Endodermal cell (in vitro differentiated cells): Measurements from ENCODE around the gene URM1. TPM values are rescaled to one million over a fixed set of nuclear protein-coding genes. Genes with fewer than 3 reads are reported as not detected.
A peak's percentile ranks its signal among the peaks of the same experiment; 100 is the strongest.

Source experiments
- DNase-seq: peaks from one replicate; pipeline ENCODE4 v3.0.0-alpha.2; 2017
- H3K27ac ChIP-seq: 2 replicates; pipeline ENCODE4 v1.5.1; 2013; ENCODE audit warnings: mild to moderate bottlenecking, low read depth, low read length, moderate library complexity
- H3K27me3 ChIP-seq: 2 replicates; pipeline ENCODE4 v1.6.1; 2013; ENCODE audit warnings: mild to moderate bottlenecking, low read length, moderate library complexity; ENCODE audit not compliant: insufficient read depth, control insufficient read depth, poor library complexity, severe bottlenecking
- H3K36me3 ChIP-seq: 2 replicates; pipeline ENCODE4 v1.7.0; 2013; ENCODE audit warnings: mild to moderate bottlenecking, low read length, moderate library complexity; ENCODE audit not compliant: control insufficient read depth, insufficient read depth
- H3K4me1 ChIP-seq: one replicate; pipeline ENCODE4 v1.7.0; 2013; ENCODE audit warnings: low read length; ENCODE audit not compliant: control insufficient read depth, insufficient read depth
- H3K4me3 ChIP-seq: 2 replicates; pipeline ENCODE4 v1.5.1; 2013; ENCODE audit warnings: mild to moderate bottlenecking, low read length, moderate library complexity
- H3K9ac ChIP-seq: 2 replicates; pipeline ENCODE4 v1.6.1; 2013; ENCODE audit warnings: mild to moderate bottlenecking, low read length, moderate library complexity; ENCODE audit not compliant: poor library complexity, severe bottlenecking; ENCODE audit errors: extremely low read depth
- H3K9me3 ChIP-seq: 2 replicates; pipeline ENCODE4 v1.6.1; 2013; ENCODE audit warnings: mild to moderate bottlenecking, low read length, moderate library complexity; ENCODE audit not compliant: control insufficient read depth
- H3K27ac Mint-ChIP-seq: 2 replicates; pipeline ENCODE4 v1.8.0; 2020; ENCODE audit warnings: mixed read lengths
- H3K27me3 Mint-ChIP-seq: 2 replicates; pipeline ENCODE4 v1.8.0; 2021; ENCODE audit warnings: mild to moderate bottlenecking, mixed read lengths; ENCODE audit not compliant: insufficient read depth
- H3K36me3 Mint-ChIP-seq: 2 replicates; pipeline ENCODE4 v1.8.0; 2020; ENCODE audit warnings: low read depth, mixed read lengths
- H3K4me1 Mint-ChIP-seq: 2 replicates; pipeline ENCODE4 v1.8.0; 2020; ENCODE audit warnings: mixed read lengths
- H3K4me3 Mint-ChIP-seq: 2 replicates; pipeline ENCODE4 v1.8.0; 2020; ENCODE audit warnings: mild to moderate bottlenecking, moderate library complexity, mixed read lengths
- H3K9me3 Mint-ChIP-seq: 2 replicates; pipeline ENCODE4 v1.8.0; 2020; ENCODE audit warnings: mild to moderate bottlenecking, mixed read lengths
- WGBS, 2 experiments: methylation state at CpG; one replicate each; pipeline versions ENCODE4 v1.1.5 to v1.1.7; 2013; ENCODE audit warnings: missing lambda C conversion rate in 2 of 2, mixed read lengths in 1 of 2; ENCODE audit not compliant: insufficient coverage in 1 of 2, insufficient read length in 1 of 2; 5-methylcytosine and 5-hydroxymethylcytosine counted together
- total RNA-seq, 2 donors: library from RNA; stranded (reverse); fragmentation: NEBNext Ultra II Directional in 1 of 2; extraction: Animal tissue kit (Norgen Biotek cat#: 25700) in 1 of 2; gene quantifications; 2 replicates in 1 of 2; 3 replicates in 1 of 2; pipeline ENCODE4 v1.2.1, GENCODE V29; 2021
- TF ChIP-seq, protein P1 (sequence below): fragments of 200-600 bp; sonication (generic); conservative IDR thresholded peaks from 2 replicates; pipeline ENCODE4 v1.5.0; 2021; ENCODE audit warnings: antibody characterized with exemption, mild to moderate bottlenecking

Gene URM1
- total RNA-seq, 2 donors from 2014 or later: 51.5 to 60.4 TPM

DNA sequence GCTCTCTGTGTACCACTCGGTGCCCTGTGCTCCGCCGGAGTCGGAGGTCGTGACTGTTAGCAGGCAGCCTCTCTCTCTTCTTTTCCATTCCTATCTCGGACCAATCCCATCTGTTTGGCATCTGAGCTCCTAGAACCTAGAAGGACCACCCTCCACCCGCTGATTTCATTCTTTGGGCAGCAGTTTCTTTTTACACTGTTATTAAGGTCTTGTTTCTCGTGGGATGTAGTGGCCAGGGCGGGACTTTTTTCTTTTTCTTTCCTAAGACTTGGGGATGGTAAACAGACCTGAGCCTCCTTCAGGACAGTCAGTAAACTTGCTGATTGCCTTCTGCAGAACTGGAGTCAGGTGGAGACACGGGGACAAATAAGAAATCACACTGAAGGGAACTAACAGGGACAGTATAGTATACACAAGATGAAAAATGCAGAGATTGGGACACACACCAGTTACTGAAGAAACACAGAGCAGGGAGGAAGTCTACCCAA lies 500 bp downstream of the URM1 start:
- Histone ChIP-seq H3K4me1 (peaks cover 5% of the 10 kb centered on the region), H3K9me3 (no peaks in the 10 kb centered on the region), H3K36me3 (peaks cover 6% of the 10 kb centered on the region), H3K27ac (no peak overlapping the region), H3K27me3 (no peaks in the 10 kb centered on the region), H3K9ac (peak overlapping the region; percentile 66), H3K4me3 (peak overlapping the region; percentile 98)
- DNase-seq: no peak
- Mint-ChIP-seq H3K4me1 (peaks cover 20% of the 10 kb centered on the region), H3K9me3 (no peaks in the 10 kb centered on the region), H3K27me3 (peaks cover 12% of the 10 kb centered on the region), H3K4me3 (peak overlapping the region; percentile 94), H3K27ac (peak overlapping the region; percentile 87), H3K36me3 (peaks cover 7% of the 10 kb centered on the region)
- WGBS, 2 experiments: 0 to 1% methylated on average over 8 to 10 of the region's 10 CpGs
- TF ChIP-seq, protein P1, sequence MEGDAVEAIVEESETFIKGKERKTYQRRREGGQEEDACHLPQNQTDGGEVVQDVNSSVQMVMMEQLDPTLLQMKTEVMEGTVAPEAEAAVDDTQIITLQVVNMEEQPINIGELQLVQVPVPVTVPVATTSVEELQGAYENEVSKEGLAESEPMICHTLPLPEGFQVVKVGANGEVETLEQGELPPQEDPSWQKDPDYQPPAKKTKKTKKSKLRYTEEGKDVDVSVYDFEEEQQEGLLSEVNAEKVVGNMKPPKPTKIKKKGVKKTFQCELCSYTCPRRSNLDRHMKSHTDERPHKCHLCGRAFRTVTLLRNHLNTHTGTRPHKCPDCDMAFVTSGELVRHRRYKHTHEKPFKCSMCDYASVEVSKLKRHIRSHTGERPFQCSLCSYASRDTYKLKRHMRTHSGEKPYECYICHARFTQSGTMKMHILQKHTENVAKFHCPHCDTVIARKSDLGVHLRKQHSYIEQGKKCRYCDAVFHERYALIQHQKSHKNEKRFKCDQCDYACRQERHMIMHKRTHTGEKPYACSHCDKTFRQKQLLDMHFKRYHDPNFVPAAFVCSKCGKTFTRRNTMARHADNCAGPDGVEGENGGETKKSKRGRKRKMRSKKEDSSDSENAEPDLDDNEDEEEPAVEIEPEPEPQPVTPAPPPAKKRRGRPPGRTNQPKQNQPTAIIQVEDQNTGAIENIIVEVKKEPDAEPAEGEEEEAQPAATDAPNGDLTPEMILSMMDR: peak; percentile 9

DNA sequence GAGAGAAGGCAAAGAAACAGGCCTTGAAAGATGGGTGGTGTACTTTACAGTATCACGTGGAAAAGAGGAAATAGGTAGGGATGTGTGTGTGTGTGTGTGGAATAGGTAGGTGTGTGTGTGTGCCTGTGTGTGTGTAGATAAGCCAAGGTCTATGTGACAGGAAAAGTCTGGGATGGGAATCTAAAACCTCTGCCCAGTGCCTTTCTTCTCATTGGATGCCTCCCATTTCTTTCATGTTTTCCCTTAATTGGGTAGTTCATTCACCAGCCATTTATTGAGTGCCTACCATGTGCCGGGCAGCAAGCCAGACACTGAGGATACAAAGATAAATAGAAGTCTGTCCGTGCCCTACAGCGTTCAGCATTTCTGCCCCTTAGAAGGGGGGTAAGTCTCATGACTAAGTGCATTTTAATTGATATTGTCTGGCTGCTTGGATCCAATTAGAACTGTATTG lies 1.0 kb downstream of the URM1 start:
- H3K4me1 Mint-ChIP-seq: peaks cover 20% of the 10 kb centered on the region

DNA sequence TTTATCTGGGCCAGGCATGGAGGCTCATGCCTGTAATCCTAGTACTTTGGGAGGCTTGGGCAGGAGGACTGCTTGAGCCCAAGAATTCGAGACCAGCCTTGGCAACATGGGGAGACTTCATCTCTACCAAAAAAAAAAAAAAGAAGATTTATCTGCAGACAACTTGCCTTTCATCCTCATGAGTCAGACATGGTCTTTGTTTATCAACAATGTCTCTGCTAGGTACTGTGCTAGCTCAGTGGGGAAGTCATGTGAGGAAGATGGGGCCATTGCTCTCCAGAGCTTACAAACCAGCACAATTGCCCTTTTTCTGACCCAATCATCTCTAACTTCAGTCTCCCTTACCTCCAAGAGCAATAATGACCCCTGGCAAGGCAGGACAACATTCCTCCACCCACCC lies 1.6 kb downstream of the URM1 start:
- Mint-ChIP-seq H3K4me1 (peaks cover 20% of the 10 kb centered on the region), H3K4me3 (peak overlapping the region; percentile 94), H3K27ac (no peak overlapping the region), H3K36me3 (peaks cover 10% of the 10 kb centered on the region), H3K9me3 (no peaks in the 10 kb centered on the region), H3K27me3 (peaks cover 2% of the 10 kb centered on the region)
- peaks cover 7% of the 10 kb centered on the region for H3K36me3 ChIP-seq
- H3K4me1 ChIP-seq: peaks cover 5% of the 10 kb centered on the region
- H3K4me3 ChIP-seq: peak overlapping the region; percentile 98
- WGBS, 2 experiments: 91% methylated on average over 1 of the region's 1 CpG; no CpG with 5 or more reads in 1 of the 2 experiments
- H3K9ac ChIP-seq: no peak overlapping the region
- no peaks in the 10 kb centered on the region for H3K9me3 ChIP-seq
- TF ChIP-seq, protein P1: no peak
- H3K27me3 ChIP-seq: no peaks in the 10 kb centered on the region
- H3K27ac ChIP-seq: no peak overlapping the region
- DNase-seq: no peak

More for the DNA sequence above, 1.0 kb downstream of the URM1 start:
- Mint-ChIP-seq H3K36me3 (peaks cover 7% of the 10 kb centered on the region), H3K9me3 (no peaks in the 10 kb centered on the region), H3K4me3 (peak overlapping the region; percentile 94), H3K27me3 (peaks cover 7% of the 10 kb centered on the region), H3K27ac (no peak overlapping the region)
- Histone ChIP-seq H3K4me3 (peak overlapping the region; percentile 98), H3K9ac (peak overlapping the region; percentile 66), H3K4me1 (peaks cover 5% of the 10 kb centered on the region), H3K27me3 (no peaks in the 10 kb centered on the region), H3K9me3 (no peaks in the 10 kb centered on the region), H3K27ac (no peak overlapping the region), H3K36me3 (peaks cover 6% of the 10 kb centered on the region)
- TF ChIP-seq, protein P1: no peak
- WGBS, 2 experiments: 82 to 86% methylated on average over 4 of the region's 4 CpGs
- no peak for DNase-seq
